Aorta (tissue), 5 donors: ENCODE results near the gene FBLN7. TPM values are rescaled to one million over a fixed set of nuclear protein-coding genes. Genes with fewer than 3 reads are reported as not detected.
"Not testable (repeated sequence)": the region's sequence is repeated elsewhere in the genome, so short reads cannot be mapped to it uniquely, and the experiment has no call there.

Source experiments
- ATAC-seq: fragments of 200-7000 bp; cut with Tn5 transposase; one replicate; pipeline ENCODE4 v1.9.1; 2022; ENCODE audit warnings: moderate library complexity; ENCODE audit not compliant: low FRiP score
- DNase-seq, 2 donors: peaks; one replicate each; pipeline ENCODE4 v3.0.0-alpha.2; 2020
- H3K27ac ChIP-seq, 2 donors: one replicate each; pipeline ENCODE4 v1.5.1; 2013; ENCODE audit warnings: low read length in 2 of 2, mild to moderate bottlenecking in 2 of 2, moderate library complexity in 2 of 2, control low read depth in 1 of 2, inconsistent platforms in 1 of 2, low read depth in 1 of 2
- H3K27me3 ChIP-seq, 2 donors: one replicate each; pipeline ENCODE4 v1.6.1; 2013; ENCODE audit warnings: control low read depth in 1 of 2, low read length in 1 of 2, mild to moderate bottlenecking in 1 of 2, moderate library complexity in 1 of 2; ENCODE audit not compliant: insufficient read depth in 2 of 2, control insufficient read depth in 1 of 2
- H3K36me3 ChIP-seq, 2 donors: one replicate each; pipeline ENCODE4 v1.6.1; 2013; ENCODE audit warnings: control low read depth in 1 of 2, low read length in 1 of 2, mild to moderate bottlenecking in 1 of 2; ENCODE audit not compliant: insufficient read depth in 2 of 2, control insufficient read depth in 1 of 2
- H3K4me1 ChIP-seq, 2 donors: one replicate each; pipeline ENCODE4 v1.6.1; 2013; ENCODE audit warnings: low read length in 2 of 2, control low read depth in 1 of 2, mild to moderate bottlenecking in 1 of 2, moderate library complexity in 1 of 2; ENCODE audit not compliant: insufficient read depth in 2 of 2, control insufficient read depth in 1 of 2
- H3K4me3 ChIP-seq, 2 donors: one replicate each; pipeline ENCODE4 v1.5.1; 2013; ENCODE audit warnings: low read length in 2 of 2, control low read depth in 1 of 2, mild to moderate bottlenecking in 1 of 2
- H3K9me3 ChIP-seq: one replicate; pipeline ENCODE4 v1.6.1; 2013; ENCODE audit warnings: mild to moderate bottlenecking, low read length; ENCODE audit not compliant: control insufficient read depth
- WGBS, 2 donors: extraction: QIAGEN DNeasy Blood & Tissue Kit; methylation state at CpG; one replicate each; pipeline ENCODE4 v1.1.7; 2013; 5-methylcytosine and 5-hydroxymethylcytosine counted together
- intact Hi-C, 2 donors: fragments of 100-400 bp; cut with DNase I; formaldehyde crosslinking; loops; one replicate each; pipeline versions ENCODE4 v1.14.2 to v1.15.0; 2022
- polyA plus RNA-seq, 2 donors: library from polyadenylated mRNA; stranded (reverse); fragments of 200-250 nt; gene quantifications; one replicate each; pipeline ENCODE4 v1.2.3, GENCODE V29; 2013
- total RNA-seq, 2 donors: library from RNA; stranded (reverse); fragmentation: NEBNext Ultra II Directional; extraction: Animal tissue kit (Norgen Biotek cat#: 25700); gene quantifications; one replicate each; pipeline ENCODE4 v1.2.1, GENCODE V29; 2021
- donor health status: healthy with polysubstance abuse.
- donor health status: Bipolar disorder and iron deficiency.
- donor health status: DM: no; HTN: no; CAD: no.
- donor health status: DM: no; HTN: no; CAD: no.
- donor health status: DM: yes; HTN: yes; CAD: no.

FBLN7 gene
- total and polyA plus RNA-seq, 4 donors: 2.6 to 13.5 (median 5.3) TPM

- 87 to 89% methylated on average over 8 of the region's 8 CpGs for WGBS, 2 donors
- H3K27ac ChIP-seq: no peak overlapping the region
- no peaks in the 10 kb centered on the region for H3K27me3 ChIP-seq
- no peak for ATAC-seq
- no peak for DNase-seq
- no peaks in the 10 kb centered on the region for H3K36me3 ChIP-seq
- H3K4me1 ChIP-seq: no peaks in the 10 kb centered on the region
- intact Hi-C loops: no loop called here
- no peak overlapping the region for H3K4me3 ChIP-seq
- H3K9me3 ChIP-seq: no peaks in the 10 kb centered on the region
Measured at GRCh38 chr2:112195167-112195766, 57.1 kb downstream of the FBLN7 start.

DNA sequence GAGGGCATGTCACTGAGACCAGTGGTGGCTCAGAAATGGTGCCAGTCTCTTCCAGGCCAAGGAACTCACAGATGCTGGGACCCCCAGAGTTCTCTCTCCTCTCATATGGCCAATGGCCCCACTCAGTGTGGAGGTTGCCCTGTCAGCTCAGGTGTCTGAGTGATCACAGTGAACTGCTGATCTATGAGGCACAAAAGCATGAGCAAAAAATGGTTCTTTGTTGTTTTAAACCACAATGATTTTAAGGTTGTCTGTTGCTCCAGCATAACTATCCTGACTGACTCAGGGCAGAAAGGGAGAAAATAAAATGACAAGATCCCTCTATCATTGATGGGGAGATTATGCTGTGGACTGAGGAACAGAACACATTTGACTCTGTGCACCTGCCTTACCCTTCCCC is 57.8 kb downstream of the FBLN7 start:
- Histone ChIP-seq H3K36me3 (no peaks in the 10 kb centered on the region), H3K4me1 (no peaks in the 10 kb centered on the region), H3K9me3 (no peaks in the 10 kb centered on the region), H3K27ac (no peak overlapping the region), H3K4me3 (no peak overlapping the region), H3K27me3 (no peaks in the 10 kb centered on the region)
- intact Hi-C loops: no loop called here
- DNase-seq (no peak), ATAC-seq (no peak)

- Histone ChIP-seq H3K4me1 (no peaks in the 10 kb centered on the region), H3K27ac (no peak overlapping the region), H3K4me3 (no peak overlapping the region), H3K27me3 (no peaks in the 10 kb centered on the region), H3K9me3 (no peaks in the 10 kb centered on the region), H3K36me3 (no peaks in the 10 kb centered on the region)
- DNase-seq (no peak), ATAC-seq (no peak)
- WGBS, 2 donors: 95% methylated on average over 1 of the region's 1 CpG
- intact Hi-C loops: no loop called here
Measured at GRCh38 chr2:112197868-112198267, 59.7 kb downstream of the FBLN7 start.

DNA sequence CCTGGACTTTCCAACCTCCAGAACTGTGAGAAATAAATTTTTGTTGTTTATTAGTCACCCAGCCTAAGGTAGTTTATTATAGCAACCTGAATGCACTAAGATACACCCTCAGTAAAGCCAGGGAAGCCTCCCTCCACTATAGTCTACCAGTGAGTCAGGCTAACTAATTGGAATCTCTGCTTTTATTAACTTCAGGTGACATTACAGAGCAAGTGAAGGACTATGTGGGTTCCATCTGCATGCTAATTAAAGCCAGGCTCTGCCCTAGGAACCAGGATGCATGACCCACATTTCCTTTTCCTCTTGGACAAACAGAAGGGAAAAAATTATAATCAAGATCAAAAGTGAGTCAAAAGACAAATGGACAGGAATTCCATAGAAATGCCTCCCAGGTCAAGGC is 60.6 kb downstream of the FBLN7 start:
- intact Hi-C loops: no loop called here
- H3K36me3 ChIP-seq: no peaks in the 10 kb centered on the region
- H3K4me3 ChIP-seq: no peak overlapping the region
- no peak for DNase-seq
- peaks cover 2% of the 10 kb centered on the region for H3K9me3 ChIP-seq
- H3K4me1 ChIP-seq: no peaks in the 10 kb centered on the region
- no peak overlapping the region for H3K27ac ChIP-seq
- H3K27me3 ChIP-seq: no peaks in the 10 kb centered on the region
- ATAC-seq: no peak

DNA sequence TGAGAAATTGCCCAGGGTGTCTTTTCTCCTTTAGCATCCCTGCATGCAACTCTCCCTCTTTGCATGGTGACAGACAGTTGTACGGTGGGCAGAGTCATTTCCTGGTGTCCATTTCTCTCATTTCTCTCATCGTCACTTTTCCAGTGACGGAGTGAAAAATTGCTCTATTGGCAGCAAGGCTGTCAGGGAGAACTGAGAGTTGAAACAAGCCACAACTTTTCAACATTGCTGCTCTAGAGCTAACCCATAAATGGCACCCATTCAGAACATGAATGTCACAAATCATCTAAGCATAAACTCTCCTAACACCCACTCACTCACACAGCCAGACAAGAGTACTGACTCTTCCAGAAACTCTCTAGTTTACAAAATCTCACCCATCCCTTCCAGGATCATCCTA is 61.0 kb downstream of the FBLN7 start:
- Histone ChIP-seq H3K9me3 (peaks cover 2% of the 10 kb centered on the region), H3K4me3 (no peak overlapping the region), H3K27ac (no peak overlapping the region), H3K36me3 (no peaks in the 10 kb centered on the region), H3K27me3 (no peaks in the 10 kb centered on the region), H3K4me1 (no peaks in the 10 kb centered on the region)
- intact Hi-C loops: no loop called here
- WGBS, 2 donors: 79 to 92% methylated on average over 3 of the region's 3 CpGs
- ATAC-seq (no peak), DNase-seq (no peak)

DNA sequence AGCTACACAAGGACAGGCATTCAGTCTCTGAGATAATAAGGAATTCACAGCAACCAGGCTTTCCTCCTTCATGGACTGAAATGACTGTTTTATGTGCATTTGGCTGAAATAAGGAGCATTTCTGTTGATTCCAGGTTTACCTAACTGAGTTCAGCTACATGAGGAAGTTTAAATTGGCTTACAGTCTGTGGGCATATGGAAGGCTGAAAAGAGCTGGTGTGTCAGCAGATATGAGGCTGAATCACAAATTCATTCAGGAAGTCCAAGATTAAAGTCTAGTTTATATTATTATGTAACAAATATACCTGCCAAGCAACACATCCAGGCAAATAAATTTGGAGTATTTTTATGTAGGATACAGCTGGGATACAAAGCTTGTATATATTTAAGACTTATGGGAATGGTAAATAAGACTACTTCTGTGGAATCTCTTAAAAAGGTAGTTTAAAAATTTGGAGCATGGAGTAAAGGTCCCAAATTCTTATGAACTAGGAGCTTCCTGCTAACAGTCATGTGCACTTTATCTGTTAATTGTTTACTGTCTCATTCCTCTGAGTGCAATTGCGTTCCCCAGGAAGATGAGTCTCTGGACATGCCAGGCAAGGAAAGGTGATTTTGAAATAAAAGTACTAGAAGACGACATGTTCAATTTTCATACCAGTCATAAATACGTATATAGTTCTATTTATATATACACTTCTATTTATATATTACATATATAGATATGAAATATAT is 63.7 kb downstream of the FBLN7 start:
- no peaks in the 10 kb centered on the region for H3K27me3 ChIP-seq
- H3K4me1 ChIP-seq: no peaks in the 10 kb centered on the region
- peaks cover 2% of the 10 kb centered on the region for H3K9me3 ChIP-seq
- no peak overlapping the region for H3K27ac ChIP-seq
- intact Hi-C loops: no loop called here
- H3K4me3 ChIP-seq: no peak overlapping the region
- ATAC-seq: no peak
- no peaks in the 10 kb centered on the region for H3K36me3 ChIP-seq
- DNase-seq: no peak
- 66 to 67% methylated on average over 3 of the region's 3 CpGs for WGBS, 2 donors

GRCh38 chr2:112204411-112204810 is 66.2 kb downstream of the FBLN7 start:
- ATAC-seq: no peak
- WGBS, 2 donors: 90 to 97% methylated on average over 2 of the region's 2 CpGs
- H3K4me3 ChIP-seq: no peak overlapping the region
- no peaks in the 10 kb centered on the region for H3K4me1 ChIP-seq
- no peaks in the 10 kb centered on the region for H3K36me3 ChIP-seq
- no peak overlapping the region for H3K27ac ChIP-seq
- H3K27me3 ChIP-seq: no peaks in the 10 kb centered on the region
- no peak for DNase-seq
- intact Hi-C loops: no loop called here
- H3K9me3 ChIP-seq: peaks cover 2% of the 10 kb centered on the region

DNA sequence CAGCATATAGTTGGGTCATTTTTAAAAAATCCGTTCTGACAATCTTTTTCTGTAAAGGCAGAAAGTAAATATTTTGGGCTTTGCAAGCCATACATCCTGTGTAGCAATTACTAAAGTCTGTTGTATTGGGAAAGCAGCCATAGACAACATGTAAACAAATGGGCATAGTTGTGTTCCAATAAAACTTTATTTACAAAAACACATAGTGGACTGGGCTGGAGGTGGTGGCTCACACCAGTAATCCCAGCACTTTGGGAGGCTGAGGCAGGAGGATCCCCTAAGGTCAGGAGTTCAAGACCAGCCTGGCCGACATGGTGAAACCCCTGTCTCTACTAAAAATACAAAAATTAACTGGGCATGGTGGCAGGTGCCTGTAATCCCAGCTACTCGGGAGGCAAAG is 69.7 kb downstream of the FBLN7 start:
- H3K27me3 ChIP-seq, DNase-seq, H3K4me3 ChIP-seq, H3K27ac ChIP-seq, H3K36me3 ChIP-seq, ATAC-seq, H3K9me3 ChIP-seq, H3K4me1 ChIP-seq, intact Hi-C loops: not testable (repeated sequence)
- 87 to 88% methylated on average over 3 of the region's 3 CpGs for WGBS, 2 donors

DNA sequence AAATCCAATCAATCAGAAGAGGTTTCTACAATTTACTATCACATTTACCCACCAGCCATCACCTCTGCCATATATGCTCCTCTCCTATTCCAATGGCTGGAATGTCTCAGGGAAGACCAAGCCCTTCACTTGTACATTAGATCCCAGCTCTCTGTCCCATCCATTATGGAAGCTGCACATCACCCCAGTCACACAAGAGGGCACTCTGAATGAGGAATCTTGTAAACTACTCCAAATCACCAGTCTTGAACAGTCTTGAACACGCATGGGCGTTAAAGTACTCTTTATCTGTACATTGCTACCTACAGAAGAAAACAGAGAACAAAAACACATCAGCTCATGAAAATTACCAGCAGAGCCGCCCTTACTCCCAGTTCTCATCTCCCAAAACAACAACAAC is 78.0 kb downstream of the FBLN7 start:
- DNase-seq (no peak), ATAC-seq (no peak)
- H3K9me3 ChIP-seq: no peaks in the 10 kb centered on the region
- H3K36me3 ChIP-seq: peaks cover 0 to 3% of the 10 kb centered on the region in 2 donors
- H3K4me3 ChIP-seq: no peak overlapping the region
- intact Hi-C loops: no loop called here
- 93 to 97% methylated on average over 3 of the region's 3 CpGs for WGBS, 2 donors
- H3K4me1 ChIP-seq: no peaks in the 10 kb centered on the region
- no peaks in the 10 kb centered on the region for H3K27me3 ChIP-seq
- no peak overlapping the region for H3K27ac ChIP-seq
